Dedifferentiated amniotic fluid mesenchymal stem cell (primary cell): ENCODE results near the gene KCNH2.

Experiments
- DNase-seq: peaks from one replicate; pipeline ENCODE4 v3.0.0-alpha.2; 2016; ENCODE audit errors: extremely low spot score

Gene KCNH2

GRCh38 chr7:150994838-150995510 lies 16.9 kb upstream of the KCNH2 start:
- DNase-seq, result no peak

- DNase-seq, result no peak
Measured at GRCh38 chr7:150994141-150994837, 16.2 kb upstream of the KCNH2 start.

DNA sequence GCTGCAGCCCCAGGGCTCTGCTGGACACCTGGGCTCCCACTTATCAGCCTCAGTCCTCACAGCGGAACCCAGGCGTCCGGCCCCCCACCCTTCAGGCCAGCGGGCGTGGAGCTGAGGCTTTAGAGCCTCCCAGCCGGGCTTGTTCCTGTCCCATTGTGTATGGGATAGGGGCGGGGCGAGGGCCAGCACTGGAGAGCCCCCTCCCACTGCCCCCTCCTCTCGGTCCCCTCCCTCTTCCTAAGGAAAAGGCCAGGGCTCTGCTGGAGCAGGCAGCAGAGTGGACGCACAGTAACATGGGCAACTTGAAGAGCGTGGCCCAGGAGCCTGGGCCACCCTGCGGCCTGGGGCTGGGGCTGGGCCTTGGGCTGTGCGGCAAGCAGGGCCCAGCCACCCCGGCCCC lies 15.4 kb upstream of the KCNH2 start:
- no peak for DNase-seq

- no peak for DNase-seq
Measured at GRCh38 chr7:150992833-150993302, 14.7 kb upstream of the KCNH2 start.

DNA sequence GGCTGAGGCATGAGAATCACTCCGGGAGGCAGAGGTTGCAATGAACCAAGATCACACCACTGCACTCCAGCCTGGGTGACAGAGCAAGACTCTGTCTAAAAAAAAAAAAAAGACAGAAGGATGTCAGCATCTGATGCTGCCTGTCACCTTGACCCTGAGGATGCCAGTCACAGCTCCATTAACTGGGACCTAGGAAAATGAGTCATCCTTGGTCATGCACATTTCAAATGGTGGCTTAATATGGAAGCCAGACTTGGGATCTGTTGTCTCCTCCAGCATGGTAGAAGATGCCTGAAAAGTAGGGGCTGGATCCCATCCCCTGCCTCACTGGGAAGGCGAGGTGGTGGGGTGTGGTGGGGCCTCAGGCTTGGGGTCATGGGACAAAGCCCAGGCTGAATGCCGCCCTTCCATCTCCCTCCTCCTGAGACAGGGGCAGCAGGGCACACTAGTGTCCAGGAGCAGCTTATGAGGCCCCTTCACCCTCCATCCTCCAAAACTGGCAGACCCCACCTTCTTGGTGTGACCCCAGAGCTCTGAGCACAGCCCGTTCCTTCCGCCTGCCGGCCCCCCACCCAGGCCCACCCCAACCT lies 14.0 kb upstream of the KCNH2 start:
- no peak for DNase-seq

DNA sequence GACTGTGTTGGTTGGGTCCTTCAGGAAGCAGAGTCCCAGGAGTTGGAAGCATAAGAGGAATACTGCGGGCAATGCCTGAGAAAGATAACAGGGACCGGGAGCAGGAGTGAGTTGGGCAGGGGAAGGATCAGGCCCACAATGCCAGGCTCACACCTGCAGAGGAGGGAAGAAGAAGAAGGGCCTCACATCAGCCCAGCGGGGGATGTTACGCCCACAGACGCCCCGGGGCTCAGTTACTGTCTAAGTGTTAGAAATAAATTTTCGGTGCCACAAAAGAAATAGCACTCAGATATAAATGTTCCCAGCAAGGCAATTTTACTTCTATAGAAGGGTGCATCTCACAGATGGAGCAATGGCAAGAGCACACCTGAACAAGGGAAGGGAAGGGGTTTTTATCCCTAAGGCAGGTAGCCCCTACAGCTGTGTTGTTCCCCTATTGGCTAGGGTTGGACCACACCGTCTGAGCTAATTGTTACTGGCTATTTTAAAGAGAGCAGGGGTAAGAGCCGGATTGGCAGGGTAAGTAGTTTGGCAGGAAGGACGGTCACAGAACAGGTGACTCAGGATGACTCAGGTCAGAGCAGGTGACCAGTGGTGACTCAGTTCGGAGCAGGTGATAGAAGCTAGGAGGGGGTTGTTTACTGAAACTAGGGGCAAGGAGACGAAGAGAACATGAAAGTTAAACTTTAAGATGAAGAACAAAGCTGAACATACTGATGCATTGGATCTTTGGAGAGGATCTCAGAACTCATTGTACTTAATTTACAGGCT lies 12.5 kb upstream of the KCNH2 start, which contains the start of gene NOS3:
Gene NOS3, plus strand, starts transcription at position 602 of the 771 bp plus-strand sequence. CDS start 2,787 bp downstream, outside the sequence.
- no peak for DNase-seq

GRCh38 chr7:150989456-150989855 lies 11.3 kb upstream of the KCNH2 start:
- no peak for DNase-seq

DNA sequence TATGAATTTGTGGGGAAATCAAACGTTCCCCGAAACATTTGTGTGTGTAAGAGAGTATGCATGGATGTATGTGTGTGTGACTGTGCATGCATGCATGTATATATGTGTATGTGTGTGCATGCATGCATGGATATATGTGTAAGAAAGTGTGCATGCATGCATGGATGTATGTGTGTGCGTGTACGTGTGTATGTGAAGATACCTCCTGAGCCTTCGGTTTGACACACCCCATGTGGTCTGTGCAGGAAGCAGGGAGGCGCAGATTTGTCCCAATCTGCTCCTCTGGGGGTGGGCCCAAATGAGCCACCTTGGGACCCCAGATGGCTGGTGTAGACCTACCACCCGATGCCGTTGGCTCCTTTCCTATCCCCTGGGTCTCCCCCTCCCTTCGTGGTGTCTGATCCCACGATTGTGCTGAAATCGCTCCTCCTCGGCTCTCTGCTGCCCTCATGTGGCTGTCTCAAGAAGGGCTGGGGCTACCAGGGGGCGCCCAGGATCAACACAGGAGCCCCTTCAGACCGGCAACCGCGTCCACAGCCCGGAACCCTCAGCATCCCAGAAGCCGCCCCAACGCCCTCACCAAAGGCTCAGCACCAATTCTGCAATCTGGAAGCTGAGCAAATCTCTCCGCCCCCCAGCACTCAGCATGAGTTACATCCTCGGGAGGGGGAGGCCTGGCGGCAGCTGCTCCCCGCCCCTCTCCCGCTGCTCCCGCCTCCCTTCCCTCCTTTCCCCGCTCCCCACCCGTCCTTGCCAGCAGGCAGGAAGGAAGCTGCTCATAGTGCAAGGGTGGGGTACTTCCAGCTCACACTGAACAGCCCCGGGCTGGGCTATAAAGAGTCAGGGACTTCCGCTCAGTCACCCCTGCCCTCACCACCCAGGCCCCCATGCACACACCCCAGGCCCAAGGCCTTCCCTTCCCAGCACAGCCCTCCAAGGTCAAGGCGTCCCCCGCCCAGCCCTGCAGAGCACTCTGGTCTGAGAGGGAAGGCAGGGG lies 10.4 kb upstream of the KCNH2 start:
- no peak for DNase-seq

DNA sequence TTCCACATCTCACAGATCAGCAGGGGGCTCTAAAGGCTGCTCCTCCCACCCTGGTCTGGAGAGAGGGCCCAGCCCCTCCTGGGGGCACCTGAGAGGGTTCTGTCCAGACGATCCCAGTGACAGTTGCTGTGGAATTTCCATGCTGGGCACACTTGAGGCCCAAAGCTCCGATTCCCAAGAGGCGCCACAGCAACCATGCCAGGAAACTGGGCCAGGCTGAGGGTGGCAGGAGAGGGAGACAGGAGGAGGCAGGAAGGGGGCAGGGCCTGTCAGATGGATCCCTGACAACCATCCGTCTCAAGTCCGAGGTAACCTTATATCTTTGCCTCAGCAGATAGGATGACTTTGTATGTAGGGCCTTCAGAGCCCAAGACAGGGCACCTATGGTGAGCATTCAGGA lies 8.4 kb upstream of the KCNH2 start:
- no peak for DNase-seq

- DNase-seq, result no peak
Measured at GRCh38 chr7:150986099-150986512, 8.0 kb upstream of the KCNH2 start.

GRCh38 chr7:150983893-150984368 lies 5.8 kb upstream of the KCNH2 start:
- no peak for DNase-seq

GRCh38 chr7:150982351-150982750 lies 4.2 kb upstream of the KCNH2 start:
- DNase-seq, result no peak

DNA sequence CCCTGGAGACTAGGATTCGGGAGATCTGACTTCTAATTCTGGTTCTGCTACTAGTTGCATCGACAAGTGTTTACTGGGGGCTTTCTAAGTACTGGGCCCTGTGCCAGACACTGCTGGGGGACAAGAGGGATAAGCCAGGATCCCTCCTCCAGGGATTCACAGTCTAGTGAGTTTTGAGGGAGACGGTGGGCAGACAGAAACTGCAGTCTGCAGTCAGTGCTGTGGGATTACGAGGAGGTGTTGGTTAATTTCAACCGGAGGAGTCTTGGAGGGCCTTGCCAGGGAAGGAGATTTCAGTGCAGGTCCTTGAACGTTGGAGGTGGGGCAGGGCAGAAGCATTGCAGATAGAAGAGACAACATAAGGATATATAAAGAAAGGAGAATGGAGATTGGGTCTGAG lies 3.5 kb upstream of the KCNH2 start:
- no peak for DNase-seq

- no peak for DNase-seq
Measured at GRCh38 chr7:150980663-150981062, 2.5 kb upstream of the KCNH2 start.

DNA sequence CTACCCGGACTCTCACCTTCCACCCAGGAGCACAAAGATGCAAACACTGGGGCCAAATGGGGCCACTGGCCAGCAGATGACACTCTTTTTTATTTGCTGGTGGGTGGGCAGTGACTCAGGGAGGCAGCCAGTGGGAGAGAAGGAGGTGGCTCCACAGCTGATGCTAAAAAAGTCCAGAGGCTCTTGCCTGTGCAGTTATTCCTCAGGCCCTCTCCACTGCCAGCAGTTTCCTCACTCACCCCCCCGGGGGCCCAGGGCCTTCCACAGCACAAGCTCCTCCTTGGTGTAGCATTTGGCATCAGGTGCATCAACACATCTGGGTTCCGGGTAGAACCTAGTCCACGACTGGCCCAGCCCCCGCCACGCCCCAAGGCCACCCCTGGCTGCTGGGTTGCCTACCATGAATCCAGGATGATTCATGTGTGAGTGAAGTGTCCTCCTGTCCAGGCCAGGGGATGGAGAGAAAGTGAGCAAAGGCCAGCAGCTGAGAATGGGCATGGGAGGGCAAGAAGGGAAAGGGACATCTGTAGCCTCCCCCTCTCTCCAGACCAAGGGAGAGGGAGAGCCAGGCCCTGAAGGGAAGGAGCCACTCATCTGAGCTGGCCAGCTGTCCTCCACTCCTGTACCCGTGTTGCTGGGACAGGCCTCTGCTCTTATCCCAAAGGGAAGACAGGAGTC lies 1.7 kb upstream of the KCNH2 start:
- DNase-seq, result no peak

DNA sequence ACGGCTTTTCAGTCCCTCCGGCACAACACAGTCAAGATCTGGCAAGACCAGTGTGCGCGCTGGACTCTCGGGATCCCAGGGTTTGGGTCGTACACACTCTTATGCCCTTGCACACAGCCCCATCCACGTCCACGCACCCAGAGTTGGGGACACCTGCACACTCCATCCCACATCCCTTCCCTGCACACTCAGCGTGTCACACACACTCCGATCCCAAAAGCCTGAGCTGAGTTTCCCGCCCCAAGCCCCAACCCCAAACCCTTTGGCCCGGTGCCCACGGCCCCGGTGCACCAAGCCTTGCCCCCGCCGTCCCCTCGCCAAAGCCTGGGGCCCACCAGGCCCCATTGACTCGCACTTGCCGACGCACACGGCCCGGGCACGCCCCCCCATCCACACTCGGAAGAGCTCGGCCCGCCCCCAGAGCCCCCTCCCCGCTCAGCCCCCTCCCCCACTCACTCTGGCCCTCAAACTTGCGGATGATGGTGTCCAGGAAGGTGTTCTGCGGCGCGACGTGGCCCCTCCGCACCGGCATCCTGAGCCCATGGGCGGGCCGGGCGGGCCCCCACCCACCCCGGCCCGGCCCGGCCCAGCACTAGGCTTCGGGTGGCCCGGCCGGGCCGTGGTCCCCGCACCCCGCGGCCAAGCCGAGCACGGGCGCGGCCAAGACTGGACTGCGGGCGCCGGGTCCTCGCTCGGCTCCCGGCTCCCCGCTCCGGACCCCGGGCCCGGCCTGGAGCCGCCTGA lies 567 bp downstream of the KCNH2 start:
- no peak for DNase-seq

GRCh38 chr7:150976529-150977381 lies 1.4 kb downstream of the KCNH2 start:
- DNase-seq, result no peak

- no peak for DNase-seq
Measured at GRCh38 chr7:150975536-150976319, 2.4 kb downstream of the KCNH2 start.
